Activated B cell treated with CpG ODN at 0.5 μM for 24 hours (primary cell): Measurements from ENCODE around the gene ADAMTS4. TPM values are rescaled to one million over a fixed set of nuclear protein-coding genes. Genes with fewer than 3 reads are reported as not detected.

ENCODE experiments used
- ATAC-seq: fragments of 200-7000 bp; cut with Tn5 transposase; one replicate; pipeline ENCODE4 v1.10.0; 2021; ENCODE audit warnings: low read depth, mild to moderate bottlenecking, moderate library complexity
- CTCF ChIA-PET: fragments of 350-600 bp; sonication (Branson Sonifier 250); formaldehyde crosslinking; loops from one replicate; lab custom pipeline; 2021; ENCODE audit warnings: antibody characterized with exemption; lab: Charles Lee
- POLR2A ChIA-PET: fragments of 350-600 bp; sonication (Branson Sonifier 250); formaldehyde crosslinking; loops from one replicate; lab custom pipeline; 2021; ENCODE audit warnings: antibody characterized with exemption; lab: Charles Lee
- DNase-seq: peaks from one replicate; pipeline ENCODE4 v3.0.0; 2022
- H3K27ac Mint-ChIP-seq: one replicate; pipeline ENCODE4 v1.8.0; 2020; ENCODE audit warnings: mixed read lengths
- H3K27me3 Mint-ChIP-seq: one replicate; pipeline ENCODE4 v1.8.0; 2021; ENCODE audit warnings: mixed read lengths
- H3K36me3 Mint-ChIP-seq: one replicate; pipeline ENCODE4 v1.8.0; 2021; ENCODE audit warnings: low read depth, mixed read lengths
- H3K4me1 Mint-ChIP-seq: one replicate; pipeline ENCODE4 v1.8.0; 2021; ENCODE audit warnings: mixed read lengths
- H3K4me3 Mint-ChIP-seq: one replicate; pipeline ENCODE4 v1.8.0; 2020; ENCODE audit warnings: mild to moderate bottlenecking, mixed read lengths
- H3K9me3 Mint-ChIP-seq: one replicate; pipeline ENCODE4 v1.8.0; 2020; ENCODE audit warnings: mixed read lengths
- intact Hi-C: fragments of 100-400 bp; cut with micrococcal nuclease; formaldehyde crosslinking; loops from one replicate; pipeline ENCODE4 v1.15.1; 2024
- total RNA-seq: library from RNA; stranded (reverse); gene quantifications from 2 replicates; pipeline ENCODE4 v1.2.3, GENCODE V29; 2022
- TF ChIP-seq, protein P1 (sequence below): fragments of 200-600 bp; IDR thresholded peaks from one replicate; pipeline ENCODE4 v1.8.0; 2022; ENCODE audit warnings: antibody characterized with exemption, mild to moderate bottlenecking

Gene ADAMTS4
- total RNA-seq, 1 donor from 2014 or later, result not detected

DNA sequence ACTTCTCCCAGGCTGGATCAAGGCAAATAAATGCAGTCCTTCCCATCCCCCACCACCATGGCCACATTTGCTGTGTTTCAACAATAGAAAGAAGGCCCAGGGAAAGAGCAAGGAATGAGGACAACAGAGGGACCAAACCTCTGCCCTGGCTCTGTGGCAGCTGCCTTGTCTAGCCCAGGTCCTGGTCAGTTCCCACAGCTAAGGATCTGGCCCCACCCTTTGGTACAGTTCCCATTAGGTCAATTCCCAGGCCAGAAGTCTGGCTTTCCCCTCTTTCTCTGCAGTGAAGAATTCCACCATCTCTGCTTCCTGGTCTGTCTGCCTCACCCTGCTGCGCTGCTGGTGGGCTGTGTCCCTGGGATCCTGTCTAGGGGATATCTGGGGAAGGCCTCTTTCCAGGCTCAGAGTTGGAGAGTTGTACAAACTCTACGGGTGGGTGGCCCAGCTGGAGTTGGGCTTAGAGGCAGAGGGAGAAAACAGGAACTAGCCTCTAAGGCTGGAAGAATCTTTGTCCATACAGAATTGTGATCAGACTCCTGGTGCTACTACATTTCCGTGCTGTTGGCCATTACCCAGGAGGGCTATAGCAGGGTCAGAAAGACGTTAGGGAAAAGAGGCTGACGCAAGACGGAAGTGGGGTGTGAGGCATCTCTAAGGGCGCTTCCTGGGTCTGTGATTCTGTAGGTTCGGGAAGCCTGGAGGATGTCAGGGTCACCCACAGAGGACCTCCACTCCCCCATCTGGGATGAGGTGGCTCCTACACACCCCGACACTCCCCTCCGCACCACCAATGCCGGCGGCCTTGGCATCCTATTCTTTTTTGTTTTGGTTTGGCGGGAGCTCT lies 2.4 kb upstream of the ADAMTS4 start:
- intact Hi-C loops, result loop anchor here (1.0 kb wide), 1 partner anchor 48 kb away; the partner anchor contains the start of gene UFC1
- Mint-ChIP-seq H3K27me3 (no peaks in the 10 kb centered on the region), H3K27ac (peak overlapping the region; percentile 94), H3K9me3 (no peaks in the 10 kb centered on the region), H3K36me3 (peaks cover 29% of the 10 kb centered on the region), H3K4me1 (peaks cover 38% of the 10 kb centered on the region), H3K4me3 (peak overlapping the region; percentile 94)
- DNase-seq (no peak), ATAC-seq (no peak)
- CTCF ChIA-PET, result interaction anchor here (0.9 to 3.0 kb wide), 7 partner anchors 9 to 181 kb away, joined by 3 to 21 read pairs (median 9); partner anchors contain the start of genes APOA2, PPOX and TOMM40L
- POLR2A ChIA-PET, result interaction anchor here (0.5 to 3.4 kb wide), 27 partner anchors 9 to 199 kb away, joined by 3 to 43 read pairs (median 9); partner anchors contain the start of genes ARHGAP30, B4GALT3, DEDD and PPOX
- TF ChIP-seq, protein P1, sequence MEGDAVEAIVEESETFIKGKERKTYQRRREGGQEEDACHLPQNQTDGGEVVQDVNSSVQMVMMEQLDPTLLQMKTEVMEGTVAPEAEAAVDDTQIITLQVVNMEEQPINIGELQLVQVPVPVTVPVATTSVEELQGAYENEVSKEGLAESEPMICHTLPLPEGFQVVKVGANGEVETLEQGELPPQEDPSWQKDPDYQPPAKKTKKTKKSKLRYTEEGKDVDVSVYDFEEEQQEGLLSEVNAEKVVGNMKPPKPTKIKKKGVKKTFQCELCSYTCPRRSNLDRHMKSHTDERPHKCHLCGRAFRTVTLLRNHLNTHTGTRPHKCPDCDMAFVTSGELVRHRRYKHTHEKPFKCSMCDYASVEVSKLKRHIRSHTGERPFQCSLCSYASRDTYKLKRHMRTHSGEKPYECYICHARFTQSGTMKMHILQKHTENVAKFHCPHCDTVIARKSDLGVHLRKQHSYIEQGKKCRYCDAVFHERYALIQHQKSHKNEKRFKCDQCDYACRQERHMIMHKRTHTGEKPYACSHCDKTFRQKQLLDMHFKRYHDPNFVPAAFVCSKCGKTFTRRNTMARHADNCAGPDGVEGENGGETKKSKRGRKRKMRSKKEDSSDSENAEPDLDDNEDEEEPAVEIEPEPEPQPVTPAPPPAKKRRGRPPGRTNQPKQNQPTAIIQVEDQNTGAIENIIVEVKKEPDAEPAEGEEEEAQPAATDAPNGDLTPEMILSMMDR, result no peak

DNA sequence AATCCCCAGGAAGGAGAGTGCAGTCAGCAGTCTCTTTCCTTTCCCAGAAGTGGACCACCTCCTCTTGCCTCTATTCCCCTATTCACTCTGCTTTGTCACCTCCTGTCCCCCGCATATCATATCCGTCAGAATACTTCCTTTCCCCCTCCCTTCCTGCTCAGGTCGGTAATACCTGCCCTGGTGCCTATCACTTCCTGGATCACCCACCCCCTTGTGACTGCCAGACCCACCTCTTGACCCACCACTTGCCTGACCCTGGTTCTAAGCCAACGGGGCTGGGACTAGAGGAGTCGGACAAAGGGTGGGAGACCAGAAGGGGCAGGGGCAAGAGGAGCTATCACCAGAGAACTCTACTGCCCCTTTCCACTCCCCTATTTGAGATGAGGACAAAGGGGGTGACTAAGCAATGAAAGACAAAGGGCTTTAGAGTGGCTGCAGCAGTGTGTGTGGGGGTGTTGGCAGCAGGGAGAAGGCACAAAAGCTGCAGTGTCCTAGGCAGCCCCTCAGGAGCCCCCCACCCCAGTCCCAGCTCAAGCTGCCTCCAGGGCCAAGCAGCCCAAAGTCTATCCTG lies 1.7 kb upstream of the ADAMTS4 start:
- Mint-ChIP-seq H3K9me3 (no peaks in the 10 kb centered on the region), H3K36me3 (peaks cover 21% of the 10 kb centered on the region), H3K27me3 (no peaks in the 10 kb centered on the region), H3K4me3 (no peak overlapping the region), H3K27ac (no peak overlapping the region), H3K4me1 (peaks cover 43% of the 10 kb centered on the region)
- no peak for ATAC-seq
- TF ChIP-seq, protein P1, result no peak
- intact Hi-C loops, result no loop called here
- no peak for DNase-seq
- ChIA-PET POLR2A (interaction anchor here (0.5 to 3.4 kb wide), 4 partner anchors 8 to 34 kb away, joined by 4 to 30 read pairs (median 14); partner anchors contain the start of gene PPOX), CTCF (interaction anchor here (2.5 to 3.0 kb wide), 2 partner anchors 35 to 182 kb away, joined by 9 to 21 read pairs; partner anchors contain the start of gene PPOX)

DNA sequence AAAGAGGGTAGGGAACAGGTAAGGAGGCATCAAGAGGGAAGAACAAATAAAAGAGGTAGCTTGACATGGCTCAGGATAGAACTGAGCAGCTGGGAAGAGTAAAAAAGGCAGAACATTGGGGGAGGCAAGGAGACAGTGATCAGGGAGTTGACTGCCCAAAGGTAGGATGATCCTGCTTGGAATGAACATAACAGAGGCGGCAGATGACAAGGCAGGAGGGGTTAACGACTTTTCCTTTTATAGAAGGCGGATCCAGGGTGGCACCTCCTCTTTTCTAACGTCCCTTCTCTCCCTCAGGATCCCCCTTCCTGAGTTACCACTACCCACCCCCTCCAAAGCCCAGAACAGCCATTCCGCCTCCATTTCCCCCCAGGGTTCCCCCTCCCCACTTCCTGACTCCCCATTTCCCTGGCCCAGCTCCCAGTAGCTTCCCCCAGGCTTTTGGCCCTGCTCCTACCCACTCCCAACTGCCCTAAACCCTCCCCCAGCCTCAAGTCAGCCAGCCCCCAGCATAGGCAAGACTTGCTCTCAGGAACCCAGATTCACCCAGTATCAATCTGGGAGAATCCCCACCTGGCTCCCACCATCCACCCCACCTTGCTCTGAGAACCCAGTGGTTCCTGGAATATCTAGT lies 769 bp upstream of the ADAMTS4 start:
- Mint-ChIP-seq H3K4me3 (no peak overlapping the region), H3K9me3 (no peaks in the 10 kb centered on the region), H3K27me3 (no peaks in the 10 kb centered on the region), H3K27ac (no peak overlapping the region), H3K36me3 (peaks cover 17% of the 10 kb centered on the region), H3K4me1 (peaks cover 46% of the 10 kb centered on the region)
- no peak for DNase-seq
- TF ChIP-seq, protein P1, result no peak
- ChIA-PET CTCF (interaction anchor here (1.9 kb wide), 1 partner anchor 26 kb away, joined by 8 read pairs; the partner anchor contains the start of gene TOMM40L), POLR2A (no interaction called here)
- intact Hi-C loops, result no loop called here
- ATAC-seq, result no peak

DNA sequence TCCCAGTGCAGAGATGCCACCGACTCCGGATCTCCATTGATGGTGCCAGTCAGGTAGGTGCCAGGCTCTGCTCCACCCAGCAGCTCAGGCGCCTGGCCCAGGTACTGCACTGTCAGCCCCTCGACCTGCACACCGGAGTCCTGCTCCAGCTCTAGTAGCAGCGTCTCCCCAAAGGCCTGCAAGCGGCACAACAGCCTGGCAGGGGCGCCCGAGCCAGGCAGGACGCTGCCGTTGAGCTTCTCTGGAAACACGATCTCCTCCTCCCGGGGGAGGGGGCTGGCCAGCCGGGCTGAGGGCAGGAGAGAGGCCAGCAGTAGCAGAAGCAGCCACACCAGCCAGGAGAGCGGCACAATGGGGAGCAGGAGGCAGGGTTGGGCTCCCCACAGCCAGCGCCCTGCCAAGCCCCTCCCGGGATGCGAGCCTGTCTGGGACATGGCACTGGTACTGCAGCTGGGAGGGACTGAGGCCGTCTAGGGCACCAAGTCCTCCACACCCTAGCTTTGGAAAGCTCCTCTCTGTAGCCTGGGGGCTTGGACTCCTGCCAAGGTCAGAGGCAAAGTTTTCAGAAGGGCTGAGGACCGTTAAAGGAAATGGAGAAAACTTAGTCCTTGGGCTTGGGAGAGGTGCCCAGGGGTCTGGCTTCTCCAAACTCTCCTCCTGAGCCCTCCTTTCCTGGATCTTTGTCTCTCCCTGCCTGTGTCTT lies 509 bp downstream of the ADAMTS4 start:
- no peak for ATAC-seq
- Mint-ChIP-seq H3K36me3 (peaks cover 8% of the 10 kb centered on the region), H3K4me3 (no peak overlapping the region), H3K4me1 (peaks cover 42% of the 10 kb centered on the region), H3K27me3 (no peaks in the 10 kb centered on the region), H3K27ac (no peak overlapping the region), H3K9me3 (no peaks in the 10 kb centered on the region)
- TF ChIP-seq, protein P1, result no peak
- intact Hi-C loops, result no loop called here
- POLR2A ChIA-PET, result no interaction called here
- CTCF ChIA-PET, result interaction anchor here (0.7 to 1.9 kb wide), 2 partner anchors 27 to 176 kb away, joined by 3 to 8 read pairs; partner anchors contain the start of gene TOMM40L
- DNase-seq, result no peak
